Embryonic facial prominence (tissue), 1 donor: ENCODE results near the gene VPS8.
"Not testable (repeated sequence)": the region's sequence is repeated elsewhere in the genome, so short reads cannot be mapped to it uniquely, and the experiment has no call there.

Experiments used
- DNase-seq: peaks from one replicate; pipeline ENCODE4 v3.0.0-alpha.2; 2016; ENCODE audit errors: extremely low spot score

Gene VPS8

GRCh38 chr3:184864000-184864399, 52.0 kb downstream of the VPS8 start:
- DNase-seq, result no peak

DNA sequence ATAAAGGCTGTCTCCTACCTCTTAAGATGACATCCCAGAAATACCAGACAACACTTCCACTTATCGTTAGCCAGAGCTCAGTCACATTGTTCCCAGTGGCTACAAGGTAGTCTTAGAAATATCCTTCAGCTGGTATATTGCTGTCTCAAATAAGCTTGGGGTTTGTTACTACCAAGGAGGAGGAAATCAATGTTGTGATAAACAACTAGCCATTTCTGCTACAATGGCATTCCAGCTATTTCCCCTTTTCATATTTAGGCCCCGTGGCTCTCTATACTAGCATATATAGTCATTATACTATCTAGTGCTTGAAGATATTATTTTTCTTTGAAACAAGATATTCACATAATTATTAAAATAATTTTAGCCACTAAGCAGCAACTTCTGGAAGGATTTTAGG, 56.5 kb downstream of the VPS8 start:
- DNase-seq, result no peak

- no peak for DNase-seq
Observed at GRCh38 chr3:184872200-184872599, 60.2 kb downstream of the VPS8 start.

DNA sequence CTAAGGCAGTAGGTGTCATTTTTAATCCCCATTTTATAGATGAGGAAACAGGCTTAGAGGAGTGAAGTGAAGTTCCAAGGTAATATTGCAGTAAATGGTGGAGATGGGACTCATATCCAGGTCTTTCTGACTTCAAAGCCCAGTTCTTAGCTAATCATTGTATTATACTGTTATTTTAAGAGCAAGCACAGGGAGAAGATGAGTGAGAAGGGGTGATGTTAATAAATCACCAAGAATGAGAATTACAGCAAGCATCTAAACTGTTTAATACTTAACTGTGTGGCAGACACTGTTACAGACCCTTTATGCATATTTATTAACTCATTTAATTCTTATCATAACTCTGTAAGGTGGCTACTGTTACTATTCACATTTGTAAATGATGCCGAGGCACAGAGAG, 61.2 kb downstream of the VPS8 start:
- DNase-seq, result no peak

GRCh38 chr3:184874709-184875644, 63.0 kb downstream of the VPS8 start:
- no peak for DNase-seq

DNA sequence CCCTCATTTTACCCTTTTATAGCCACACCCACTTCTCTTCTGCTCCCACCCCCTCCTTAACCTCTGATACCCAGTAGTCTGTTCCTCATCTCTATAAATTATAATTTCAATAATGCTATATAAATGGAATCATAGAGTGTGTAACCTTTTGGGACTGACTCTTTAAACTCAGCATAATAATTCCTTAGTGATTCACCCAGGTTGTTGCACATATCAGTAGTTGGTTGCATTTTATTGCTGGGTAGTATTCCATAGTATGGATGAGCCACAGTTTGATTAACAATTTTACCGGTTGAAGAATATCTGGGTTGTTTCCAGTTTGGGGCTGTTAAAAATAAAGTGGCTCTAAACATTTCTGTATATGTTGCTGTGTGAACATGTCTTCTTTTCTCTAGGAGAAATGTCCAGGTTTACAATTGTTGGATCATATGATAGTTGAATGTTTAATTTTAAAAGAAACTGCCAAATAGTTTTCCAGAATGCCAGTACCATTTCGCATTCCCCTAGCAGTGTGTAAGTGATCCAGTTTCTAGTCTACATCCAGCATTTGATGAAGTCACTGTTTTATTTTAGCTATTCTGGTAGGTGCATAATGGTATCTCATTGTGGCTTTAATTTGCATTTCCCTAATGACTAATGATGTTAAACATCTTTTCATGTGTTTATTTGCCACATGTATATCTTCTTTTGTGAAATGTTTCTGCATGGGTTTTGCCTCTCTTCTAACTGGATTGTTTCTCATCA, 68.5 kb downstream of the VPS8 start:
- DNase-seq, result no peak

DNA sequence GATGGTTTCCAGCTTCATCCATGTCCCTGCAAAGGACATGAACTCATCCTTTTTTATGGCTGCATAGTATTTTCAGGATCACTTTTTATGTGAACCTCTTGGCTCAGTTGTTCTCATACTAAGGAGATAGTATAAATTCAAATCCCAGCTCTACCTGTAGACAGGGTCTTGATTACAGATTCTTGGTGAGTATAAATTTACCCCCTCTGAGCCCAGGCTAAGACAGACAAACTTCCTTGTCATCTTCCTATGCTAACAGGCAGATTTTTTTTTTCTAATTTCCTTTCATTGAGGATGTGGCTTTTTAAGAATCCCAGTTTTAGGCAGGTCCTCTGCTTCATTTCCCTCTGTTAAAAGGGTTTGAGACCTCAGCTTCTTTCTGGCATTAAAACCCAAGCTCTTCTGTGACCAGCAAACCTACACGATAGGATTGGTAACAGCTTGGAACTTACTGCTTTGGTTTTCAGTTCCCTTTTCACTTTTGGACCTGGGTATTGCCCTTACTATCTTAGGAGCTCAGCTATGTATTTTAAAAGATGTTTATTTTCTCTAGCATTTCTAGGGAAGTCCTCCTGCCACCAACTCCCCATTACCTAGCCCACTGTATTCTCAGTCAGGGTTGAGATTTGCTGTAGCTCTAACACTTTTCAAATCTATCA, 72.5 kb downstream of the VPS8 start:
- DNase-seq, result no peak

DNA sequence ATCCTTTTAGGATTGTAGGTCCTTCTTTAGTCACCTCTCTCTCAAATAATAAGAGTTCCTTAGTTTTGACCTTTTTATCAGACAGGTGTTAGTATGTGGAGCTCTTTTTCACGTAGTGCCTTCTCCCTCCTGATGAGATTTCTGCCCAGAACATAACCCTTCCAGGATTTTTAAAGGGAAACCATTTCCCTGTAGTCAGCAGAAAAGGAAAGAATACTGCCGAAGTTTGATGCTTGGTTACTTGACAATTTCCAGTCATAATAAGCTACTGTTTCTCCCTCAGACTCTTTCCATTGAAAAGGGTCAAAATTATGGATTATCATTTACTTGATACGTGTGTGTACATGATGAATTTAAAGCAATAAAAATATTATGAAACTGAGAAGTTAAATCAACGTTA, 73.1 kb downstream of the VPS8 start:
- DNase-seq, result no peak

GRCh38 chr3:184887574-184887973, 75.6 kb downstream of the VPS8 start:
- DNase-seq, result no peak

DNA sequence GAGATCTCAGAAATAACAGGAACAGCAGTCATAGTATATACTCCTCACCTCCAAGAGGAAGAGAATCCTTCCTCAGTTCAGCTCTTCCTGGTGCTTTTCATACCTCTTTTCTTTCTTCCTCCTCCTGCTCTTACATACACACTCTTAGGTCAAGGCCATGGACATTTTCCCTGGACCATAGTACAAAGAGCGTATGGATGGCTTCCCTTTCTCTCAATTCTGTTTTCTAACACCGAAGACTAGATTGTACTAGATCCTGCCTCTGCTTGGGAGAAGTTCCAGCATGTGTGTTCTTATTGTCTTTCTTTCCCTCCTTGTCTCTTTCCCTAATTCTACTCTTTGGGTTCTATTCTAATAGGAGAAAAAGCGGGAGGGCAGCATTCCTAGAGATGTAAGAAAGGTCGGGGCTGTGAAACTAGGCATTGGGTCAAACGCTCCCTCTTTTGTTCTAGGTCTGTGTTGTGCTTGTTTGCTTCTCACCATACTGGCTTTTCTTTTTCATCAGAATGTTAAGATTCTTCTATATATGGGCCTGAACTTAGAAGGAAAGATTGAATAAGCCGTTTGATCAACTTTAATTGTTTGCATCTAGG, 77.4 kb downstream of the VPS8 start:
- no peak for DNase-seq

- DNase-seq, result no peak
Observed at GRCh38 chr3:184894051-184894450, 82.1 kb downstream of the VPS8 start.

GRCh38 chr3:184895350-184895749, 83.4 kb downstream of the VPS8 start:
- DNase-seq, result no peak

DNA sequence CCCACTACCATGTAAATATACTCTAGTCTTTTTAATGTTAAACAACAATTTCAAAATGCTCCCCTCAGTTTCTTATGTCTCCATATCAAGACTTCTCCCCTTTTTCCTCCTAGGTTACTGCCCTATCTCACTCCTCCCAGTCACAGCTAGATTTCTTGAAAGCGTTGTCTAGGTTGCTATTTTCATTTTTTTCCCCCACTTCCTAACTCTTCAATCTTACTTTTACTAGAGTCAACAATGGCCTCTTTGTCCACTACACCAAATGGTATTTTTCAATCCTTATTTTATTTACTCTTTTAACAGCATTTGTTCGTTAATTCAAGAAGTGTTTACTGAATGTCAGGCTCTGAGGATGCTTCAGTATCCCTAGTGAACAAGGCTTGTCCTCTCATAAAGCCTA, 84.4 kb downstream of the VPS8 start:
- no peak for DNase-seq

- DNase-seq, result no peak
Observed at GRCh38 chr3:184899953-184900595, 88.1 kb downstream of the VPS8 start.

DNA sequence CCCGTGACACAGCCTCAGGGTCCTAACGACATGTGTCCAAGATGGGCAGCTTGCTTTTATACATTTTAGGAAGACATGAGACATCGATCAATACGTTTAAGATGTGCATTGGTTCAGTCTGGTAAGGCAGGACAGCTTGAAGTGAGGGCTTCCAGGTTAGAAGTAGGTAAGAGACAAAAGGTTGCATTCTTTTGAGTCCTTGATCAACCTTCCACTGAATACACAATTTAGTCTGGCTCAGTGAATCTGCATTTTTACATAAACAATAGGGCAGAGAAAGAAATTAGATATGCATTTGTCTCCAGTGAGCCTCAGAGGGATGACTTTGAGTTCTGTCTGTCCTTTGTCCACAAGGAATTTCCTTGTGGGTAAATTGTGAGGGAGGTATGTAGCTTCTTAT, 95.1 kb downstream of the VPS8 start:
- not testable (repeated sequence) for DNase-seq

DNA sequence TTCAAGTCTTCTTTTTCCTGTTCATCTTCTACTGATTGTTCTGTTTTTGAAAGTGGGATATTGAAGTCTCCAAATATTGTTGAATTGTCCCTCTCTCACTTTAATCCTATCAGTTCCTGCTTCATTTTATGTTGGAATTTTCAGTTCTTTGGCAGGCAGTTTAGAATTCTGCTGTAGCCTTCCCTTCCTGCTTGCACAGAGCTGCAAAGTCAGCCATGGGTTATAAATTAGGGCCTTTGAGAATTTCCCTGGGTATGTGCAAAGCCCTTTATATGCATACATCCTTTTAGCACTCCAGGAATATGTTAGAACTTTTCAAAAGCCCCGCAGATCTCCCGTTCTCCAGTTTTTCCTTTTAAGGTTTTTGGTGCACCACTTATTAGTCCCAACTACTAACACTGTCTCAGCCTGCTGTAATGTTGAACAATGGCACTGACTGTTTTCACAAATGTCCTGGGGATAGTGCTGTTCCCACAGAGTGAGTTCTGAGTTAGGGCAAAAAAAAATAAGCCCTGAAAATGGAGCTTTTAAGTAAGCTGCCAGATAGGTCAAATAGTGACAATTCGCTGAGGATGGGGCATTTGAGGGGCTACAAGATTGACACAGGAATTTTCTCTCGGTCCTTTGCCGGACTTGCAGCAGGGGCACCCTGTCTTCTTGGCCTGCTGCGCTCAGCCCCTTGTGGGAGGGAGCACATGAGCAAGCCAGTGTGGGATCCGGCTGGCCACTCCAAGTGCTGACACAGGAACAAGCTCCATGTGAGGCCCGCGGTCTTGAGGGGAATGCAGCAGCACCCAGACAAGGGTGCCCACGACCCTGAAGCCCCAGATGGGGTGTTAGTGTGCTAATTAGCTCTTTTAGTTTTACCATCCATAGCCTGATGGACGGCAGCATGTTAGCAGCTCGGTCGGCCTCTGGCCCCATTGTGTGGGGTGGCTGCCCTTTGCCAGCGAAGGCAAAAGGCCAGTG, 96.0 kb downstream of the VPS8 start:
- DNase-seq, result no peak

GRCh38 chr3:184908859-184909258, 96.9 kb downstream of the VPS8 start:
- DNase-seq, result no peak

DNA sequence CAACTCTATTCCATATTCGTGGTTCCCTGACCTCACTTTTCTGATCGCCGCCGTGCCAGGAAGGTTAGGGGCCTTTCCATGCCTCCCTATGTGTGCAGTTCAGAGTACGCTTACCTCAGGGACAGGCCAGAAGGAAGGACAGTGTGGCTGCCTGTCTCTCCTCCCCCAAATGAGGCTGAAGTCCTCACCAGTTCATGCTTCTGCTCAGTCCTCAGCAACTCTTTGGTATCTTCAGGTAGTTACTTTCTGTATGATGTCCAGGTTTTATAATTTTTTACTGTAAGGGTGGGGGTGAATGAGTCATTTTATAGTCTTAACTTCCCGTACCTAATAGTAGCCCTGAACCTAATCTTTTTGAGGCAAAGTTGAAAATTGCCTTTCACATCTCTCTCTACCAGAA, 98.7 kb downstream of the VPS8 start:
- no peak for DNase-seq

DNA sequence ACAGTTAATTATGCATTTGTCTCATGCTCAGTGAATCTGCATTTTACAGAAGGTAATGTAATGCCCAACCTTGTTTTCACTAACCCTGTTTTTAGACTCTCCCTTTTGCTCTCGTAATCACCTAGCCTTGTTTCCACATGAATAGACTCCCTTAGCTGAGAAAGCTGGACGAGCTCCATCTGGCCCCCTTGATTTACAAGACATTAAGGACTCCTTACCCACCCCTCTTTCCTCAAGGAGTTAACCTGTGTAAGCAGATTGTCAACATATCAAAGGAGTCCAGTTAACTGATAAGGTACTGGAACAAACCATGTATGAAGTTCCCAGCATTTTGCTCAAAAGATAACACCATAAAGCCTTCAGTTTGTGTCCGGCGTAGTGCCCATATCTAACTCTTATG, 99.6 kb downstream of the VPS8 start:
- DNase-seq, result no peak

- DNase-seq, result no peak
Observed at GRCh38 chr3:184912163-184912562, 100.2 kb downstream of the VPS8 start.
